KMS-11 (cell line): ENCODE data around the gene ABHD14A.

Experiments used
- H2AFZ ChIP-seq: fragments of 200-600 bp; sonication (generic); 2 replicates; pipeline ENCODE4 v1.6.1; 2016; ENCODE audit warnings: antibody characterized with exemption, mixed run types, low read depth
- H3K27ac ChIP-seq: fragments of 200-600 bp; sonication (generic); 2 replicates; pipeline ENCODE4 v1.6.1; 2016; ENCODE audit warnings: mild to moderate bottlenecking, mixed run types
- H3K27me3 ChIP-seq: fragments of 200-600 bp; sonication (generic); 2 replicates; pipeline ENCODE4 v1.6.1; 2017; ENCODE audit warnings: mild to moderate bottlenecking, low read depth, mixed run types, moderate library complexity; ENCODE audit not compliant: insufficient read depth
- H3K36me3 ChIP-seq: fragments of 200-600 bp; sonication (generic); 2 replicates; pipeline ENCODE4 v1.6.1; 2017; ENCODE audit warnings: mild to moderate bottlenecking, mixed run types; ENCODE audit not compliant: insufficient read depth
- H3K4me1 ChIP-seq: fragments of 200-600 bp; sonication (generic); 2 replicates; pipeline ENCODE4 v1.6.1; 2016; ENCODE audit warnings: mild to moderate bottlenecking, low read depth, mixed run types; ENCODE audit not compliant: poor library complexity, severe bottlenecking
- H3K4me2 ChIP-seq: fragments of 200-600 bp; sonication (generic); 2 replicates; pipeline ENCODE4 v1.7.0; 2016; ENCODE audit warnings: mild to moderate bottlenecking, mixed run types
- H3K4me3 ChIP-seq: fragments of 200-600 bp; sonication (generic); IDR thresholded peaks from 2 replicates; pipeline ENCODE4 v1.6.1; 2017; ENCODE audit warnings: low read depth, low read length, mixed read lengths; ENCODE audit not compliant: insufficient read depth
- H3K79me2 ChIP-seq: fragments of 200-600 bp; sonication (generic); 2 replicates; pipeline ENCODE4 v1.6.1; 2016; ENCODE audit warnings: low read depth, mixed run types; ENCODE audit not compliant: insufficient read depth
- H3K9ac ChIP-seq: fragments of 200-600 bp; sonication (generic); 2 replicates; pipeline ENCODE4 v1.6.1; 2016; ENCODE audit warnings: mild to moderate bottlenecking, mixed run types
- H4K20me1 ChIP-seq: fragments of 200-600 bp; sonication (generic); 2 replicates; pipeline ENCODE4 v1.6.1; 2016; ENCODE audit warnings: mild to moderate bottlenecking, mixed run types; ENCODE audit not compliant: insufficient read depth
- CTCF ChIP-seq: fragments of 200-600 bp; sonication (generic); conservative IDR thresholded peaks from 2 replicates; pipeline ENCODE4 v1.6.1; 2017; ENCODE audit warnings: low read depth, mild to moderate bottlenecking, antibody characterized with exemption, low read length, moderate library complexity, mixed read lengths

ABHD14A gene

GRCh38 chr3:51933471-51934138 is 41.3 kb upstream of the ABHD14A start:
- Histone ChIP-seq H2AFZ (no peak overlapping the region), H3K9ac (no peak overlapping the region), H3K79me2 (no peaks in the 10 kb centered on the region), H3K36me3 (no peaks in the 10 kb centered on the region), H3K4me1 (no peaks in the 10 kb centered on the region), H3K4me2 (no peak overlapping the region), H3K27ac (no peak overlapping the region), H4K20me1 (no peaks in the 10 kb centered on the region), H3K4me3 (no peak overlapping the region), H3K27me3 (no peaks in the 10 kb centered on the region)
- TF ChIP-seq CTCF = no peak

- no peak overlapping the region for H2AFZ ChIP-seq
- H3K27ac ChIP-seq = no peak overlapping the region
- H3K27me3 ChIP-seq = no peaks in the 10 kb centered on the region
- no peak overlapping the region for H3K4me2 ChIP-seq
- TF ChIP-seq CTCF = no peak
- H4K20me1 ChIP-seq = no peaks in the 10 kb centered on the region
- H3K9ac ChIP-seq = no peak overlapping the region
- H3K4me1 ChIP-seq = no peaks in the 10 kb centered on the region
- H3K79me2 ChIP-seq = peaks cover 1% of the 10 kb centered on the region; the same call in 1 of the 2 replicates
- no peak overlapping the region for H3K4me3 ChIP-seq
- no peaks in the 10 kb centered on the region for H3K36me3 ChIP-seq
Observed at GRCh38 chr3:51934139-51934850, 40.6 kb upstream of the ABHD14A start.

- Histone ChIP-seq H3K4me2 (no peak overlapping the region), H3K27me3 (no peaks in the 10 kb centered on the region), H3K4me3 (no peak overlapping the region), H2AFZ (no peak overlapping the region), H3K9ac (no peak overlapping the region), H3K27ac (no peak overlapping the region), H3K79me2 (peaks cover 11% of the 10 kb centered on the region; the same call in 1 of the 2 replicates), H3K4me1 (peaks cover 4% of the 10 kb centered on the region), H3K36me3 (no peaks in the 10 kb centered on the region), H4K20me1 (no peaks in the 10 kb centered on the region)
- TF ChIP-seq CTCF = no peak
Observed at GRCh38 chr3:51934991-51935885, 39.6 kb upstream of the ABHD14A start.

- no peaks in the 10 kb centered on the region for H4K20me1 ChIP-seq
Observed at GRCh38 chr3:51935886-51936755, 38.7 kb upstream of the ABHD14A start.

More at GRCh38 chr3:51935886-51936755, 38.7 kb upstream of the ABHD14A start:
- H3K36me3 ChIP-seq = no peaks in the 10 kb centered on the region
- H3K79me2 ChIP-seq = peaks cover 19% of the 10 kb centered on the region
- H2AFZ ChIP-seq = no peak overlapping the region
- H3K4me2 ChIP-seq = no peak overlapping the region
- H3K27ac ChIP-seq = no peak overlapping the region
- no peak overlapping the region for H3K9ac ChIP-seq
- H3K4me1 ChIP-seq = peaks cover 4% of the 10 kb centered on the region
- no peaks in the 10 kb centered on the region for H3K27me3 ChIP-seq
- no peak for TF ChIP-seq CTCF
- no peak overlapping the region for H3K4me3 ChIP-seq
